ENCODE measurements around the gene CDSN. TPM values are rescaled to one million over a fixed set of nuclear protein-coding genes. Genes with fewer than 3 reads are reported as not detected.

Gene CDSN
- total RNA-seq, 6 experiments from 2014 or later = not detected

- ATAC-seq = peak in 1 of 4 donors; percentile 22
- Histone ChIP-seq H3K36me3 (no peaks in the 10 kb centered on the region), H3K27ac (no peak overlapping the region), H3K4me1 (no peaks in the 10 kb centered on the region), H3K27me3 (no peaks in the 10 kb centered on the region), H3K9me3 (no peaks in the 10 kb centered on the region), H3K4me3 (no peak overlapping the region)
- DNase-seq = no peak
- intact Hi-C loops (cut with DNase I) = loop anchor here (5.0 to 10.0 kb wide), 3 partner anchors 53 to 238 kb away; no protein-coding TSS in a partner anchor
- TF ChIP-seq CTCF (IDR thresholded peaks at IDR 0.05) = no peak
- TF ChIP-seq POLR2A (IDR thresholded peaks at IDR 0.05) = no peak
- 45% methylated on average over 3 of the region's 4 CpGs for WGBS (ENCODE audit: insufficient coverage, low coverage, low lambda C conversion rate, missing lambda C conversion rate)
Observed at GRCh38 chr6:31139599-31139998, 19.4 kb upstream of the CDSN start.

GRCh38 chr6:31138982-31139381 lies 18.7 kb upstream of the CDSN start, which contains the start of gene PSORS1C2:
Gene PSORS1C2 (minus strand): TSS chr6:31139066. CDS start chr6:31139026, 40 bp downstream.
- intact Hi-C loops (cut with DNase I) = loop anchor here (5.0 to 10.0 kb wide), 3 partner anchors 53 to 238 kb away; no protein-coding TSS in a partner anchor
- H3K27me3 ChIP-seq = no peaks in the 10 kb centered on the region
- H3K4me1 ChIP-seq = no peaks in the 10 kb centered on the region
- DNase-seq (no peak), ATAC-seq (no peak)
- TF ChIP-seq CTCF (IDR thresholded peaks at IDR 0.05) (no peak), POLR2A (IDR thresholded peaks at IDR 0.05) (no peak)
- H3K9me3 ChIP-seq = no peaks in the 10 kb centered on the region
- H3K27ac ChIP-seq = no peak within 1 kb of the TSS
- WGBS (ENCODE audit: insufficient coverage, low coverage, low lambda C conversion rate, missing lambda C conversion rate) = no CpG with 5 or more reads among the region's 4 CpGs
- no peak within 1 kb of the TSS for H3K4me3 ChIP-seq
- H3K36me3 ChIP-seq = no peaks in the 10 kb centered on the region

DNA sequence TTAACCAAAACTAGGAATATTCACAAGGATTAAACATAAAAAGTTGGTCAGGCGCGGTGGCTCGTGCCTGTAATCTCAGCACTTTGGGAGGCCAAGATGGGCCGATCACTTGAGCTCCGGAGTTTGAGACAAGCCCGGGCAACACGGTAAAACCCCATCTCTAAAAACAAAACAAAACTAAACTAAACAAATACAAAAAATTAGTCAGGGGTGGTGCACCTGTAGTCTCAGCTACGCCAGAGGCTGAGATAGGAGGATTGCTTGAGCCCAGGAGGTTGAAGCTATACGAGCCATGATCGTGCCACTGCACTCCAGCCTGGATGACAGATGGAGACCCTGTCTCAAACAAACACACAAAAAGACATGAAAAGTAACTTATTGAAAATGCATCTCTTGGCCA lies 15.5 kb upstream of the CDSN start:
- Histone ChIP-seq H3K27ac (no peak overlapping the region), H3K27me3 (no peaks in the 10 kb centered on the region), H3K36me3 (no peaks in the 10 kb centered on the region), H3K4me1 (no peaks in the 10 kb centered on the region), H3K4me3 (no peak overlapping the region), H3K9me3 (no peaks in the 10 kb centered on the region)
- TF ChIP-seq CTCF (IDR thresholded peaks at IDR 0.05) (no peak), POLR2A (IDR thresholded peaks at IDR 0.05) (no peak)
- ATAC-seq (no peak), DNase-seq (no peak)
- intact Hi-C loops (cut with DNase I) = loop anchor here (5.0 to 10.0 kb wide), 3 partner anchors 57 to 242 kb away; no protein-coding TSS in a partner anchor
- WGBS (ENCODE audit: insufficient coverage, low coverage, low lambda C conversion rate, missing lambda C conversion rate) = 76% methylated on average over 8 of the region's 10 CpGs

DNA sequence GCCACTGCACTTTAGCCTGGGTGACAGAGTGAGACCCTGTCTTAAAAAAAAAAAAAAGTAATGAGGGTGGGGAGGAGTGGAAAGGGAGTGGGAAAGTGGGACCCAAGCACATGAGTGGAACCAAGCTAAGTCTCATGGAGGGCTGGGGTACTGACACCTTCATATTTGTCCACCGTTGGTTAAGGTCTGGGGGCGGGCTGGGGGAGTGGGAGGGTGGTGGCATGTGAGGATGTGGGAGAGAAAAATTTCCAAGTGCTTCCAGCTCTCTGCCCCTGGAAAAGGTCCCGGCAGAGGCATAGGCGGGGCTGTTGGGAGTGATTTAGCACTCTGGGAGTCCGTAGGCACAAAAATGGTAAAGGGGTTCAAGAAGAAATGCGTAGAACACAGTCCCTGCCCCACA lies 12.6 kb upstream of the CDSN start:
- no peak for TF ChIP-seq CTCF (IDR thresholded peaks at IDR 0.05)
- TF ChIP-seq POLR2A (IDR thresholded peaks at IDR 0.05) = no peak
- 57% methylated on average over 6 of the region's 6 CpGs for WGBS (ENCODE audit: insufficient coverage, low coverage, low lambda C conversion rate, missing lambda C conversion rate)
- H3K4me1 ChIP-seq = no peaks in the 10 kb centered on the region
- no peak for ATAC-seq
- no peak overlapping the region for H3K4me3 ChIP-seq
- H3K36me3 ChIP-seq = no peaks in the 10 kb centered on the region
- no peak overlapping the region for H3K27ac ChIP-seq
- intact Hi-C loops (cut with DNase I) = loop anchor here in 1 of 2 donors (10.0 kb wide), 1 partner anchor 242 kb away; no protein-coding TSS in a partner anchor
- H3K9me3 ChIP-seq = no peaks in the 10 kb centered on the region
- no peaks in the 10 kb centered on the region for H3K27me3 ChIP-seq
- no peak for DNase-seq
